Measurements from ENCODE around the gene TMEM263. TPM values are rescaled to one million over a fixed set of nuclear protein-coding genes. Genes with fewer than 3 reads are reported as not detected.

The TMEM263 gene
- total and polyA plus RNA-seq, 9 of the 15 experiments (the other 6 are each of a cell fraction or from before 2014, with no cell fraction given) = 12.6 to 36.7 (median 24.4) TPM

DNA sequence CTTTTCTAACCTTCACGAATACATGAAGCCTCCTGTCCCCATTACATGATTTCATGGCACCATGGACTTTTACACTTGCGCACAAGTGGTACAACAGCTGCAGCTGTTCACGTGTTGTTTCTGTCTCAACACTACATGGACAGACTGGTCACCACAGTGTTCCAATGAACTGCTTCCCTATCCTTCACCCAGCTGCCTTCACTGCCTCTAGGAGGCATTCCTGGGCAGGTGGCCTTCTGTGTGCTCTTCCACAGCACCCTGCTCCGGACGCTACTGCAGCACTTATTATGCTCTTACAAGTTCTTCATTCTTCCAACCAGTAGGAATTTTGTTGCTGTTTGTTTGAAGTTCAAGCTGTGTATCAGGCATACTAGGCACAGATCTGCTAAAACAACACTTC lies 29.8 kb downstream of the TMEM263 start (continued):
- TF ChIP-seq ZC3H11A (IDR thresholded peaks at IDR 0.05; ENCODE audit: low read depth, low read length) = no peak
- TF ChIP-seq, protein P1, sequence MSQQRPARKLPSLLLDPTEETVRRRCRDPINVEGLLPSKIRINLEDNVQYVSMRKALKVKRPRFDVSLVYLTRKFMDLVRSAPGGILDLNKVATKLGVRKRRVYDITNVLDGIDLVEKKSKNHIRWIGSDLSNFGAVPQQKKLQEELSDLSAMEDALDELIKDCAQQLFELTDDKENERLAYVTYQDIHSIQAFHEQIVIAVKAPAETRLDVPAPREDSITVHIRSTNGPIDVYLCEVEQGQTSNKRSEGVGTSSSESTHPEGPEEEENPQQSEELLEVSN (IDR thresholded peaks at IDR 0.05; ENCODE audit: borderline replicate concordance in 1 of 2, extremely low read depth in 1 of 2, insufficient read depth in 1 of 2, insufficient read length in 1 of 2, low read depth in 1 of 2, low read length in 1 of 2, poor library complexity in 1 of 2, severe bottlenecking in 1 of 2) = peak in 1 of 2 experiments; percentile 26
- no peak for TF ChIP-seq KLF10 (CRISPR knock-in tag; IDR thresholded peaks at IDR 0.05)
- no peak for TF ChIP-seq SRSF9 (IDR thresholded peaks at IDR 0.05; ENCODE audit: borderline replicate concordance, low read depth, low read length)
- no peak for TF ChIP-seq LARP7 (IDR thresholded peaks at IDR 0.05)
- TF ChIP-seq SMAD4 (CRISPR knock-in tag; conservative IDR thresholded peaks at IDR 0.05) = 0 out of 2 replicates have a peak, but pooled peaks have one; percentile 49
- TF ChIP-seq HNRNPK (IDR thresholded peaks at IDR 0.05; ENCODE audit: low read depth, low read length, poor library complexity, severe bottlenecking) = no peak
- TF ChIP-seq ZNF174 (CRISPR knock-in tag; IDR thresholded peaks at IDR 0.05) = no peak
- TF ChIP-seq FOXA3 (CRISPR knock-in tag; conservative IDR thresholded peaks at IDR 0.05 in 1 of 2, IDR thresholded peaks at IDR 0.05 in 1 of 2) = no peak
- no peak for TF ChIP-seq CCNT2 (IDR thresholded peaks at IDR 0.05; ENCODE audit: borderline replicate concordance, extremely low read depth, insufficient read length, low read depth, low read length)
- TF ChIP-seq FOSL1 (tag; conservative IDR thresholded peaks at IDR 0.05) = no peak
- TF ChIP-seq, protein P2, sequence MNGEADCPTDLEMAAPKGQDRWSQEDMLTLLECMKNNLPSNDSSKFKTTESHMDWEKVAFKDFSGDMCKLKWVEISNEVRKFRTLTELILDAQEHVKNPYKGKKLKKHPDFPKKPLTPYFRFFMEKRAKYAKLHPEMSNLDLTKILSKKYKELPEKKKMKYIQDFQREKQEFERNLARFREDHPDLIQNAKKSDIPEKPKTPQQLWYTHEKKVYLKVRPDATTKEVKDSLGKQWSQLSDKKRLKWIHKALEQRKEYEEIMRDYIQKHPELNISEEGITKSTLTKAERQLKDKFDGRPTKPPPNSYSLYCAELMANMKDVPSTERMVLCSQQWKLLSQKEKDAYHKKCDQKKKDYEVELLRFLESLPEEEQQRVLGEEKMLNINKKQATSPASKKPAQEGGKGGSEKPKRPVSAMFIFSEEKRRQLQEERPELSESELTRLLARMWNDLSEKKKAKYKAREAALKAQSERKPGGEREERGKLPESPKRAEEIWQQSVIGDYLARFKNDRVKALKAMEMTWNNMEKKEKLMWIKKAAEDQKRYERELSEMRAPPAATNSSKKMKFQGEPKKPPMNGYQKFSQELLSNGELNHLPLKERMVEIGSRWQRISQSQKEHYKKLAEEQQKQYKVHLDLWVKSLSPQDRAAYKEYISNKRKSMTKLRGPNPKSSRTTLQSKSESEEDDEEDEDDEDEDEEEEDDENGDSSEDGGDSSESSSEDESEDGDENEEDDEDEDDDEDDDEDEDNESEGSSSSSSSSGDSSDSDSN (IDR thresholded peaks at IDR 0.05; ENCODE audit: borderline replicate concordance in 1 of 2, low read depth in 2 of 2, low read length in 2 of 2) = 0 out of 4 replicates have a peak, but pooled peaks have one; percentile 53 to 64
- no peak for TF ChIP-seq NFRKB (IDR thresholded peaks at IDR 0.05; ENCODE audit: low read depth)
- TF ChIP-seq HMG20B (CRISPR knock-in tag; IDR thresholded peaks at IDR 0.05) = no peak
- TF ChIP-seq NRF1 (conservative IDR thresholded peaks at IDR 0.05 in 1 of 2, IDR thresholded peaks at IDR 0.05 in 1 of 2) = peak in 1 of 2 experiments; percentile 36; a peak in 1 of 4 replicates
- TF ChIP-seq, protein P3, sequence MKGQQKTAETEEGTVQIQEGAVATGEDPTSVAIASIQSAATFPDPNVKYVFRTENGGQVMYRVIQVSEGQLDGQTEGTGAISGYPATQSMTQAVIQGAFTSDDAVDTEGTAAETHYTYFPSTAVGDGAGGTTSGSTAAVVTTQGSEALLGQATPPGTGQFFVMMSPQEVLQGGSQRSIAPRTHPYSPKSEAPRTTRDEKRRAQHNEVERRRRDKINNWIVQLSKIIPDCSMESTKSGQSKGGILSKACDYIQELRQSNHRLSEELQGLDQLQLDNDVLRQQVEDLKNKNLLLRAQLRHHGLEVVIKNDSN (CRISPR knock-in tag; IDR thresholded peaks at IDR 0.05) = no peak
- TF ChIP-seq SMAD2 (IDR thresholded peaks at IDR 0.05; ENCODE audit: low read depth, low read length) = no peak
- TF ChIP-seq, protein P4, sequence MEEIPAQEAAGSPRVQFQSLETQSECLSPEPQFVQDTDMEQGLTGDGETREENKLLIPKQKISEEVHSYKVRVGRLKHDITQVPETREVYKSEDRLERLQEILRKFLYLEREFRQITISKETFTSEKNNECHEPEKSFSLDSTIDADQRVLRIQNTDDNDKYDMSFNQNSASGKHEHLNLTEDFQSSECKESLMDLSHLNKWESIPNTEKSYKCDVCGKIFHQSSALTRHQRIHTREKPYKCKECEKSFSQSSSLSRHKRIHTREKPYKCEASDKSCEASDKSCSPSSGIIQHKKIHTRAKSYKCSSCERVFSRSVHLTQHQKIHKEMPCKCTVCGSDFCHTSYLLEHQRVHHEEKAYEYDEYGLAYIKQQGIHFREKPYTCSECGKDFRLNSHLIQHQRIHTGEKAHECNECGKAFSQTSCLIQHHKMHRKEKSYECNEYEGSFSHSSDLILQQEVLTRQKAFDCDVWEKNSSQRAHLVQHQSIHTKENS (CRISPR knock-in tag; IDR thresholded peaks at IDR 0.05) = no peak
- no peak for TF ChIP-seq HNRNPH1 (optimal IDR thresholded peaks at IDR 0.05; ENCODE audit: low read depth, low read length)
